ENCODE measurements around the gene MTMR1.

The MTMR1 gene

DNA sequence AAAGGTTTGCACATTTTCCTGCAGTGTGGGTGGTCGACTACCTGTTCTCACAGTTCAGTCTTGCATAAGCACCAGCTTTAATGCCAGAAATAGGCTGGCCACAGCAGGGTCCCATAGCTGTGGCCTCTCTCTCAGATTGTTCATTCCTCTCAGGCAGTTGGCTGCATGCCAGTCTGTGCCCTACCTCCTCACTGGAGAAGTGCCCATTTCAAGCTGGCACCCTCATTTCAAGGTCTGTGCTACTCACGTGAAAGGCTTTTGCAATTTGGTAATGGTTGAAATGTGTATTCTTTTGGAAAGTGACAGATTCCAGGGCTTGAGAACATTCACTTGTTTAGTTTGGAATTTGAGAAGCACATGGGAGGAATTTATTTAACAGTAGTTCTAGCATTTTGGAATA is 28.9 kb upstream of the MTMR1 start (continued):
- TF ChIP-seq, protein P1, sequence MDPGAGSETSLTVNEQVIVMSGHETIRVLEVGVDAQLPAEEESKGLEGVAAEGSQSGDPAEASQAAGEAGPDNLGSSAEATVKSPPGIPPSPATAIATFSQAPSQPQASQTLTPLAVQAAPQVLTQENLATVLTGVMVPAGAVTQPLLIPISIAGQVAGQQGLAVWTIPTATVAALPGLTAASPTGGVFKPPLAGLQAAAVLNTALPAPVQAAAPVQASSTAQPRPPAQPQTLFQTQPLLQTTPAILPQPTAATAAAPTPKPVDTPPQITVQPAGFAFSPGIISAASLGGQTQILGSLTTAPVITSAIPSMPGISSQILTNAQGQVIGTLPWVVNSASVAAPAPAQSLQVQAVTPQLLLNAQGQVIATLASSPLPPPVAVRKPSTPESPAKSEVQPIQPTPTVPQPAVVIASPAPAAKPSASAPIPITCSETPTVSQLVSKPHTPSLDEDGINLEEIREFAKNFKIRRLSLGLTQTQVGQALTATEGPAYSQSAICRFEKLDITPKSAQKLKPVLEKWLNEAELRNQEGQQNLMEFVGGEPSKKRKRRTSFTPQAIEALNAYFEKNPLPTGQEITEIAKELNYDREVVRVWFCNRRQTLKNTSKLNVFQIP (CRISPR knock-in tag; IDR thresholded peaks at IDR 0.05; ENCODE audit: borderline replicate concordance, low read depth), result no peak

DNA sequence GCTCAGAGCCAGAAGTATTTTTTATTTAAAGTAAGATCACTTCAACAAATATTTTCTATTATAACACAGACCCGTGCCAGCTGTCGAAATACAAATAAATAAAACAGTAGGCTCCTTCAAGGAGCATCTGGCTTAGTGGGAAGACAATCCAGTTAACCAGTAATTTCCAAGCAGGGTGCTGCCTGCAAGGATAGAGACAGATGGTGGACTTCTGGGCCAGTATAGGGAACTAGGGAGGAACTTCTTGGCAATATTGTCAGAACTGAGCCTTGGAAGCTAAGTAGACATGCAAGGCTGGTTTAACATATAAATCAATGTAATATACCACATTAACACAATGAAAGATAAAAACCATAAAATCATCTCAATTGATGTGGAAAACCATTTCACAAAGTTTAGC is 17.0 kb upstream of the MTMR1 start:
- TF ChIP-seq GLIS3 (CRISPR knock-in tag; IDR thresholded peaks at IDR 0.05) (no peak), ISL1 (CRISPR knock-in tag; IDR thresholded peaks at IDR 0.05) (no peak)
- ATAC-seq, result no peak

DNA sequence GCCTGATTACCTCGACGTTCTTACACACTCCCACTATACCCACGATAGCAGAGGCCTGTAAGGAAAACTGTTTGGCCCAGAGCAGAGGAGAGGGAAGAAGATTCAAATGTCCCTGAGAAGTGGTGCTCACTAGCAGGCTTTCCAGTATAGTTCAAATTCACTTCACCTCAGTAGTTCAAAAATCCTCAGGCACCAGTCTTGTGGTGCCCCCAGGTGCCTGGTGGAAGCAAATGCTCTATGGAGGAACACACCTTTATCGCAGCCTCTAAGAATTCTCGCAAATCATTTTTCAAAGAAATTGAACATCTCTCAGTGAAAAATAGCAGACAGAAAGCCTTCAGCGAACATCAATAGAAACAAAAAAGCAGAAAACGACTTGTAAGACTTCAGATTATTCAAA is 12.2 kb upstream of the MTMR1 start:
- peak; percentile 81 for ATAC-seq
- TF ChIP-seq GLIS3 (CRISPR knock-in tag; IDR thresholded peaks at IDR 0.05), result no peak
- TF ChIP-seq, protein P2, sequence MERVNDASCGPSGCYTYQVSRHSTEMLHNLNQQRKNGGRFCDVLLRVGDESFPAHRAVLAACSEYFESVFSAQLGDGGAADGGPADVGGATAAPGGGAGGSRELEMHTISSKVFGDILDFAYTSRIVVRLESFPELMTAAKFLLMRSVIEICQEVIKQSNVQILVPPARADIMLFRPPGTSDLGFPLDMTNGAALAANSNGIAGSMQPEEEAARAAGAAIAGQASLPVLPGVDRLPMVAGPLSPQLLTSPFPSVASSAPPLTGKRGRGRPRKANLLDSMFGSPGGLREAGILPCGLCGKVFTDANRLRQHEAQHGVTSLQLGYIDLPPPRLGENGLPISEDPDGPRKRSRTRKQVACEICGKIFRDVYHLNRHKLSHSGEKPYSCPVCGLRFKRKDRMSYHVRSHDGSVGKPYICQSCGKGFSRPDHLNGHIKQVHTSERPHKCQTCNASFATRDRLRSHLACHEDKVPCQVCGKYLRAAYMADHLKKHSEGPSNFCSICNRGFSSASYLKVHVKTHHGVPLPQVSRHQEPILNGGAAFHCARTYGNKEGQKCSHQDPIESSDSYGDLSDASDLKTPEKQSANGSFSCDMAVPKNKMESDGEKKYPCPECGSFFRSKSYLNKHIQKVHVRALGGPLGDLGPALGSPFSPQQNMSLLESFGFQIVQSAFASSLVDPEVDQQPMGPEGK (CRISPR knock-in tag; IDR thresholded peaks at IDR 0.05; ENCODE audit: borderline replicate concordance), result no peak
- TF ChIP-seq ZNF565 (CRISPR knock-in tag; conservative IDR thresholded peaks at IDR 0.05; ENCODE audit: low read depth), result no peak
- TF ChIP-seq BACH2 (CRISPR knock-in tag; IDR thresholded peaks at IDR 0.05; ENCODE audit: borderline replicate concordance), result no peak
- TF ChIP-seq ZFP30 (CRISPR knock-in tag; IDR thresholded peaks at IDR 0.05), result no peak
- TF ChIP-seq ZC3H10 (CRISPR knock-in tag; IDR thresholded peaks at IDR 0.05), result no peak
- TF ChIP-seq ZNF70 (CRISPR knock-in tag; IDR thresholded peaks at IDR 0.05), result no peak
- TF ChIP-seq, protein P3, sequence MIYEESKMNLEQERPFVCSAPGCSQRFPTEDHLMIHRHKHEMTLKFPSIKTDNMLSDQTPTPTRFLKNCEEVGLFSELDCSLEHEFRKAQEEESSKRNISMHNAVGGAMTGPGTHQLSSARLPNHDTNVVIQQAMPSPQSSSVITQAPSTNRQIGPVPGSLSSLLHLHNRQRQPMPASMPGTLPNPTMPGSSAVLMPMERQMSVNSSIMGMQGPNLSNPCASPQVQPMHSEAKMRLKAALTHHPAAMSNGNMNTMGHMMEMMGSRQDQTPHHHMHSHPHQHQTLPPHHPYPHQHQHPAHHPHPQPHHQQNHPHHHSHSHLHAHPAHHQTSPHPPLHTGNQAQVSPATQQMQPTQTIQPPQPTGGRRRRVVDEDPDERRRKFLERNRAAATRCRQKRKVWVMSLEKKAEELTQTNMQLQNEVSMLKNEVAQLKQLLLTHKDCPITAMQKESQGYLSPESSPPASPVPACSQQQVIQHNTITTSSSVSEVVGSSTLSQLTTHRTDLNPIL (CRISPR knock-in tag; IDR thresholded peaks at IDR 0.05; ENCODE audit: low read depth), result no peak
- TF ChIP-seq PPARA (CRISPR knock-in tag; IDR thresholded peaks at IDR 0.05; ENCODE audit: borderline replicate concordance), result no peak
- no peak for TF ChIP-seq ISL1 (CRISPR knock-in tag; IDR thresholded peaks at IDR 0.05)
- TF ChIP-seq ZFP3 (CRISPR knock-in tag; IDR thresholded peaks at IDR 0.05), result no peak
- TF ChIP-seq TOX (CRISPR knock-in tag; IDR thresholded peaks at IDR 0.05; ENCODE audit: borderline replicate concordance), result no peak

DNA sequence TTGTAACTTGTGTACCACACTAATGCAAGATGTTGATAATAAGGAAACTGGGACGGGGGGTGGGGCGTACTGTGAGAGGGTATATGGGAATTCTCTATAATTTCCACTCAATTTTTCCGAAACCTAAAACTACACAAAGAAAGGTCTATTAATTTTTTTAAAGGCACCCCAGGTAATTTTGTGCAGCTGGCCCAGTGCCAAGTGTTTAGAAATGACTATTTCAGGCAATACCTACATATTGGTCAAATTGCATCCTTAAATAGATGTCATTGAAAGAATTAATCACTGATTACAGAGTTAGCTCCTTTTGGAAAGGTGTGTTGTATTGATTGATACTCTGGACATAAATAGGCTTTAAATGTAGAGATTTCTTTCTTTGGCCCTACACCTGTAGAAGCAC is 10.1 kb upstream of the MTMR1 start:
- no peak; the same call in 2 of the 3 replicates for ATAC-seq

DNA sequence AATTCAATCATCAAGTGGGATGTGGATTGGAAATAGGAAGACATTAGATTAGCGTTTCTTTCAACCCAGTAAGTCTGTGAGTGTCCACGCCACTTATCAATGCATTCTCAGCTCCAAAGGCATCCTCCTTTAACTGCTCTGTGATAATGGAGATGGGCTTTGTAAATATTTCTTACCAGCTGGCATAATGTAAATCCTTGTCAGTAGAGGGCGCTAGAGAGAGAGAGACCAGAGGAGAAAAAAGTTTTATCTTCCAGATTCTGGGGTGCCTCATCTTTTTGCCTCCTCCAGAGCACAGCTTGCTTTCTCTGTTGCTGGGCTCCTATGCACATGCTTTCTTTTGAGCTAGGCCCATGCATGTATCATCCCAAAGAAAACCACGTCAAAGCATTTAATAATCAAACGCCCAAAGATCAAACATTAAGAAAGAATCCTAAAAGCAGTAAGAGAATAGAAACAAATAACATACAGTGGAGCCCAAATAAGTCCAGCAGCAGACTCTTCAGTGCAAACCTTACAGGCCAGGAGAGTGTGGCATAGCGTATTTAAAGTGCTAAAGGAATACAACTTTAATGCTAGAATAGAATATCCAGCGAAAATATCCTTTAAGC is 9.6 kb upstream of the MTMR1 start:
- ATAC-seq, result peak; percentile 73
- TF ChIP-seq, protein P2 (CRISPR knock-in tag; IDR thresholded peaks at IDR 0.05; ENCODE audit: borderline replicate concordance), result no peak
- TF ChIP-seq ZFP3 (CRISPR knock-in tag; IDR thresholded peaks at IDR 0.05), result no peak
- no peak for TF ChIP-seq ISL1 (CRISPR knock-in tag; IDR thresholded peaks at IDR 0.05)
- no peak for TF ChIP-seq ESRRG (CRISPR knock-in tag; IDR thresholded peaks at IDR 0.05)

More for the DNA sequence above, 10.1 kb upstream of the MTMR1 start:
- TF ChIP-seq ARNTL (CRISPR knock-in tag; IDR thresholded peaks at IDR 0.05; ENCODE audit: borderline replicate concordance, low read depth), result no peak
- TF ChIP-seq, protein P3 (CRISPR knock-in tag; IDR thresholded peaks at IDR 0.05; ENCODE audit: low read depth), result no peak
- no peak for TF ChIP-seq ZNF70 (CRISPR knock-in tag; IDR thresholded peaks at IDR 0.05)
- no peak for TF ChIP-seq OSR1 (CRISPR knock-in tag; IDR thresholded peaks at IDR 0.05)
- no peak for TF ChIP-seq ZNF565 (CRISPR knock-in tag; conservative IDR thresholded peaks at IDR 0.05; ENCODE audit: low read depth)
- no peak for TF ChIP-seq ZC3H10 (CRISPR knock-in tag; IDR thresholded peaks at IDR 0.05)
- TF ChIP-seq ISL1 (CRISPR knock-in tag; IDR thresholded peaks at IDR 0.05), result no peak
- TF ChIP-seq, protein P4, sequence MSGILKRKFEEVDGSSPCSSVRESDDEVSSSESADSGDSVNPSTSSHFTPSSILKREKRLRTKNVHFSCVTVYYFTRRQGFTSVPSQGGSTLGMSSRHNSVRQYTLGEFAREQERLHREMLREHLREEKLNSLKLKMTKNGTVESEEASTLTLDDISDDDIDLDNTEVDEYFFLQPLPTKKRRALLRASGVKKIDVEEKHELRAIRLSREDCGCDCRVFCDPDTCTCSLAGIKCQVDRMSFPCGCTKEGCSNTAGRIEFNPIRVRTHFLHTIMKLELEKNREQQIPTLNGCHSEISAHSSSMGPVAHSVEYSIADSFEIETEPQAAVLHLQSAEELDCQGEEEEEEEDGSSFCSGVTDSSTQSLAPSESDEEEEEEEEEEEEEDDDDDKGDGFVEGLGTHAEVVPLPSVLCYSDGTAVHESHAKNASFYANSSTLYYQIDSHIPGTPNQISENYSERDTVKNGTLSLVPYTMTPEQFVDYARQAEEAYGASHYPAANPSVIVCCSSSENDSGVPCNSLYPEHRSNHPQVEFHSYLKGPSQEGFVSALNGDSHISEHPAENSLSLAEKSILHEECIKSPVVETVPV (CRISPR knock-in tag; IDR thresholded peaks at IDR 0.05), result no peak
- TF ChIP-seq ZFP30 (CRISPR knock-in tag; IDR thresholded peaks at IDR 0.05), result no peak
- TF ChIP-seq SNAI2 (CRISPR knock-in tag; IDR thresholded peaks at IDR 0.05), result no peak
- no peak for TF ChIP-seq TCF4 (CRISPR knock-in tag; IDR thresholded peaks at IDR 0.05; ENCODE audit: borderline replicate concordance)
